Measurements from ENCODE around the gene ANAPC5.

Gene ANAPC5

GRCh38 chr12:121365416-121366062 is 13.3 kb upstream of the ANAPC5 start:
- no peak for DNase-seq (ENCODE audit: low read depth)

GRCh38 chr12:121364683-121365121 is 12.5 kb upstream of the ANAPC5 start:
- no peak for DNase-seq (ENCODE audit: low read depth)

DNA sequence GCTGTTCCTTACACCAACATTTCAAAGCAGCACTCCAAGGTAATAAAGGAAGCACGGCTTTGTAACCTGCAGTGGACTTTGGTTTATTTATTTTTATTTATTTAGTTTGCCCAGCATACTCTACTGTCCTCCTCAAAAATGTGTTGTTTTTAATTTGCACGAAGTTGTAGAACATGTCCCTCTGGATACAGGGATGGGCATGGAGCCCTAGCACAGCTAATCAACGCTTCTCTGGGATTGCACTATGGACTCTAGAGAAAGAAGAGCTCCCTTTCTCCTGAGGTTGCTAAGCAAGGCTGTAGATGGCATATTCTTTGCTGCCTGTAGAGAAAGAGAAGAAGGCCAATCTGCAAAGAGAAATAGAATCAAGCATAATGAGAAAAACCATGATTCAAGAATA is 5.9 kb upstream of the ANAPC5 start:
- no peak for DNase-seq (ENCODE audit: low read depth)

- DNase-seq (ENCODE audit: low read depth) = no peak
Observed at GRCh38 chr12:121357331-121357730, 5.1 kb upstream of the ANAPC5 start.

GRCh38 chr12:121356657-121357056 is 4.4 kb upstream of the ANAPC5 start:
- DNase-seq (ENCODE audit: low read depth) = no peak

DNA sequence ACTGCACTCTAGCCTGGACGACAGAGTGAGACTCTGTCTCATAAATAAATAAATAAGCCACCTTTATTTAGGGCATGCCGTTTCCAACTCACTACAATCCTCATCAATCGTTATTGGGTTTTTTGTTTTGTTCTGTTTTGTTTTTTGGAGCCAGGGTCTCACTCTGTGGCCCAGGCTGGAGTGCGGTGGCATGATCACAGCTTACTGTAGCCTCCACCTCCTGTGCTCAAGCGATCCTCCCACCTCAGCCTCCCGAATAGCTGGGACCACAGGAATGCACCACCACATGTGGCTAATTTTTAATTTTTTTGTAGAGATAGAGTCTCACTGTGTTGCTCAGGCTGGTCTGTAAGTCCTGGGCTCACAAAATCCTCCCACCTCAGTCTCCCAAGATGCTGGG is 3.6 kb upstream of the ANAPC5 start:
- DNase-seq (ENCODE audit: low read depth) = no peak

DNA sequence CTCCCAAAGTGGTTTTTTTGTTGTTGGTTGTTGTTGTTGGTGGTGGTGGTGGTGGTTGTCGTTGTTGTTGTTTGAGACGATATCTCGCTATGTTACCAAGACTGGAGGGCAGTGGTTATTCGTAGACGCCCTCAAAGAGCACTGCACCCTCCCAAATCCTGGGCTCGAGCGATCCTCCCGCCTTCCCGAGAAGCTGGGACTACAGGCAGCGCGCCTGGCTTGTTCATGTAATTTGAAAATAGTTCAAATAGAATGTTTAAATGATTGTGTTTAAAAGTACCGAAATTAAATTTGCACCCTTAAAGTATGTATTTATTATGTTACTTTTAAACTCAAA is 439 bp upstream of the ANAPC5 start:
- no peak for DNase-seq (ENCODE audit: low read depth)

- DNase-seq (ENCODE audit: low read depth) = no peak
Observed at GRCh38 chr12:121346747-121347146, 5.5 kb downstream of the ANAPC5 start.

GRCh38 chr12:121345151-121345815 is 6.9 kb downstream of the ANAPC5 start:
- DNase-seq (ENCODE audit: low read depth) = no peak

- DNase-seq (ENCODE audit: low read depth) = no peak
Observed at GRCh38 chr12:121344506-121344905, 7.7 kb downstream of the ANAPC5 start.

- no peak for DNase-seq (ENCODE audit: low read depth)
Observed at GRCh38 chr12:121337416-121337815, 14.8 kb downstream of the ANAPC5 start.

DNA sequence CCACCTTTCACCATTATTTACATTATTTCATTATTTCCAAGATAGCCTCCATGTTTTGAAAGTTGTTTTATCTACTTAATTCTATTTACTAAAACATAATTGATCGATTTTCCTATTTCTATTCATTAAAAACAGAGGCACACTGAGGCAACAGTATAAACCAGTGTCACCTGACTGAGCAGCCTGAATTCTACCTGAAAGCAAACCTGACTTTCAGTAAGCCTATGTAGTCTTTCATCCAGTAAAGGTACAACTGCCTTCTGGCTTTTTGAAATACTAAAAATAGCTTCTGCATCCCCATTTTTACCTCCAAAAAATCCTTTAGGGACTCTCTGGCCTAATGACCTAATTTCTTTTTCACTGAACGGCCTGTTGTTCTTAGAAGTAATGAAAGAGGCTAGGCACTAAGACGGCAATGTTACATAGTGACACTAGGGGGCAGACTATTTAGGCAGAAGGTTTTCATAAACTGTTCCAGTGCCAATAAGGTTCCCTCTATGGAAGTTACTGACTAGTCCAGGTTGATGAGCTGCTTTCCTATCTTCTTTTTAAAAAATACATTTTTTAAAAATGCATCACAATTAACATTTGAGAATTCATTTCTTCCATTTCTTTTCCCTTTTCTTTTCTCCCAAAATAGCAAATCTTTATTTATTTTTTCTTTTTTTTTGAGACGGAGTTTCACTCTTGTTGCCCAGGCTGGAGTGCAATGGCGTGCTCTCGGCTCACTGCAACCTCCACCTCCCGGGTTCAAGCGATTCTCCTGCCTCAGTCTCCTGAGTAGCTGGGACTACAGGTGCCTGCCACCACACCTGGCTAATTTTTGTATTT is 17.5 kb downstream of the ANAPC5 start:
- no peak for DNase-seq (ENCODE audit: low read depth)

DNA sequence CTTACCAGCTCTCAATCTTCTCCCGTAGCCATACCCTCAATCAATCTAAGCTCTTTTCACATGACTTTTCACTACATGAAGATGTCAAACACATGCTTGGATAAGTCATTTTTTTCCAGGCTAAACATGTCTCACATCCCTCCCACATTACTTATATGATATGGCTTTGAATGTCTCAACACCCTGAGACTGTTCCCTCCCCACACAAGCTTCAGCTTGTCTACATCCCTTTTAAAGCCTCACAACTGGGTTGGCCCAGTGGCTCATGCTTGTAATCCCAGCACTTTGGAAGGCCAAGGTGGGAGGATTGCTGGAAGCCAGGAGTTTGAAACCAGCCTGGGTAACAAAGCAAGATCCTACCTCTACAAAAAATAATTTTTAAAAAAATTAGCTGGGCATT is 18.5 kb downstream of the ANAPC5 start:
- no peak for DNase-seq (ENCODE audit: low read depth)

GRCh38 chr12:121331248-121331647 is 21.0 kb downstream of the ANAPC5 start:
- no peak for DNase-seq (ENCODE audit: low read depth)

- no peak for DNase-seq (ENCODE audit: low read depth)
Observed at GRCh38 chr12:121330692-121331091, 21.5 kb downstream of the ANAPC5 start.

DNA sequence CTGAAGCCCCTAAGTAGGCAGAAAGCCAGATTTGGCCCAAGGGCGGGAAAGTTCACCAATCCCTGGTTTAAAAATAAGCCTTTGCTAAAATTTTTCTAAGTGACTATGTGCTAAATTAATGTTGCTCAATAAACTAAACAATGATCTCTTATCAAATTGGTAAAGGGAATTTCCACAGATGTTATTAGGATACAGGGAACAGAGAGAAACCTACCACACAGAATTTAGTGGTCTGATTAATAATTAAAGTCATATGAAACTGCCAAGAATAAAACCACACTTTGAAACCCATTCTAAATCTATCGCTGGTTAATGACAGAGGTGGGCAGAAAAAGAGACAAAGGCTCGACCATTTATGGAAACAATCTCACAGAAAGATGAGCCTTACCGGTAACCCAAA is 22.0 kb downstream of the ANAPC5 start:
- no peak for DNase-seq (ENCODE audit: low read depth)

- no peak for DNase-seq (ENCODE audit: low read depth)
Observed at GRCh38 chr12:121328620-121329019, 23.6 kb downstream of the ANAPC5 start.

- no peak for DNase-seq (ENCODE audit: low read depth)
Observed at GRCh38 chr12:121326996-121327674, 25.1 kb downstream of the ANAPC5 start.

DNA sequence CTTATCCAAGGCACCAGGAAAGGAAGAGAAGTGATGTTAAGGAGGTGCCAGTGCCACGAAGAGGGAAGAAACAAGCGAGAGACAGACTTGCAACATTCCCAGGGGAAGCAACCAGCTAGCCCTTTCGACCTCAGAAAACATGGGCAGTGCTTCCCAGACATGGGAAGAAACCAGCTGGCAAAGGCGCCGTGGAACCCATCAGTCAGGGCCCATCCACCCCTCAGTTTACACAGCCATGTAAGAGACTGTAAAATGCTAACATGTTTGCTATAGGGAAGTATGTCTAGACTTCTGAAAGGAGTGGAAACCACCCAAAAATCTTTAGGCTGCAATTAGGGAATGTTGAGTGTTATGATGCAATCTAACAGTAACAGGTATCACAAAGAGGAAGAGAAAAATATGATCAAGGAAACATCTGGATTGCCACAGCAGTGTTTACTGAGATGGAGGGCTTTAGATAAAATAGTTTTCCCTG is 26.3 kb downstream of the ANAPC5 start:
- no peak for DNase-seq (ENCODE audit: low read depth)

DNA sequence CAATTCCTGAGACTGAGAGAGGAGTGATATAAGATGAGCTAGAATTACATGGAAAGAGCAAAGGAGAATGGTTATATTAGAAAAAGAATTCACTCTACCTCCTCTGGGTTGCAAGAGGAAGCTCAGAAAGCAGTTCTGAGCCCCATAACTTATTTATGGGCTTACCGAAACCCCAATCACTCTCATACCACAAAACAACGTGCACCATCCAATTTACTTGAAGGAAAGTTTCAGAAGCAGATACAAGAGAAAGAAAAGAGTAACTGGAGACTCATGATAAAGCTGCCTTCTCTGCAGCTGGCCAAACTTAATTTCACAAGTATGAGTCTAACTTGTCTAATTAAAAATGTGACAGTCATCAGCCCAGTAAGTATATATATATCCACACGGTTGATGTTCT is 28.3 kb downstream of the ANAPC5 start:
- DNase-seq (ENCODE audit: low read depth) = no peak

- DNase-seq (ENCODE audit: low read depth) = no peak
Observed at GRCh38 chr12:121318121-121318520, 34.1 kb downstream of the ANAPC5 start.

GRCh38 chr12:121314431-121314830 is 37.8 kb downstream of the ANAPC5 start:
- no peak for DNase-seq (ENCODE audit: low read depth)
